Rectal smooth muscle tissue (tissue), 1 donor: Measurements from ENCODE around the gene CRLF3.
"Not testable (repeated sequence)": the region's sequence is repeated elsewhere in the genome, so short reads cannot be mapped to it uniquely, and the experiment has no call there.

Experiments
- H3K27ac ChIP-seq: one replicate; pipeline ENCODE4 v1.7.0; 2013; ENCODE audit warnings: low read depth, low read length, inconsistent platforms
- H3K27me3 ChIP-seq: one replicate; pipeline ENCODE4 v1.7.0; 2013; ENCODE audit warnings: low read length; ENCODE audit not compliant: control insufficient read depth, insufficient read depth
- H3K36me3 ChIP-seq: one replicate; pipeline ENCODE4 v1.7.0; 2013; ENCODE audit warnings: low read length; ENCODE audit not compliant: control insufficient read depth, insufficient read depth
- H3K4me1 ChIP-seq: one replicate; pipeline ENCODE4 v1.7.0; 2013; ENCODE audit warnings: low read length; ENCODE audit not compliant: control insufficient read depth, insufficient read depth
- H3K4me3 ChIP-seq: one replicate; pipeline ENCODE4 v1.7.0; 2013; ENCODE audit warnings: low read length
- H3K9ac ChIP-seq: one replicate; pipeline ENCODE4 v1.7.0; 2013; ENCODE audit warnings: low read length

The CRLF3 gene

GRCh38 chr17:30761060-30761459, 63.4 kb downstream of the CRLF3 start:
- no peaks in the 10 kb centered on the region for H3K36me3 ChIP-seq
- no peaks in the 10 kb centered on the region for H3K4me1 ChIP-seq
- H3K9ac ChIP-seq = no peak overlapping the region
- no peak overlapping the region for H3K27ac ChIP-seq
- no peak overlapping the region for H3K4me3 ChIP-seq
- H3K27me3 ChIP-seq = no peaks in the 10 kb centered on the region

GRCh38 chr17:30753291-30753690, 71.2 kb downstream of the CRLF3 start:
- not testable (repeated sequence) for H3K27me3 ChIP-seq, H3K36me3 ChIP-seq, H3K4me3 ChIP-seq, H3K27ac ChIP-seq, H3K4me1 ChIP-seq, H3K9ac ChIP-seq

- not testable (repeated sequence) for H3K36me3 ChIP-seq, H3K4me3 ChIP-seq, H3K27me3 ChIP-seq, H3K9ac ChIP-seq, H3K27ac ChIP-seq, H3K4me1 ChIP-seq
Observed at GRCh38 chr17:30750982-30751381, 73.5 kb downstream of the CRLF3 start.

GRCh38 chr17:30747621-30748020, 76.9 kb downstream of the CRLF3 start:
- not testable (repeated sequence) for H3K4me3 ChIP-seq, H3K27me3 ChIP-seq, H3K36me3 ChIP-seq, H3K4me1 ChIP-seq, H3K27ac ChIP-seq, H3K9ac ChIP-seq

GRCh38 chr17:30742669-30743068, 81.8 kb downstream of the CRLF3 start:
- H3K4me3 ChIP-seq, H3K27ac ChIP-seq, H3K36me3 ChIP-seq, H3K4me1 ChIP-seq, H3K27me3 ChIP-seq, H3K9ac ChIP-seq: not testable (repeated sequence)

- H3K4me3 ChIP-seq, H3K36me3 ChIP-seq, H3K27ac ChIP-seq, H3K4me1 ChIP-seq, H3K9ac ChIP-seq, H3K27me3 ChIP-seq: not testable (repeated sequence)
Observed at GRCh38 chr17:30736371-30736770, 88.1 kb downstream of the CRLF3 start.

- H3K27ac ChIP-seq, H3K4me3 ChIP-seq, H3K4me1 ChIP-seq, H3K9ac ChIP-seq, H3K36me3 ChIP-seq, H3K27me3 ChIP-seq: not testable (repeated sequence)
Observed at GRCh38 chr17:30735644-30736043, 88.8 kb downstream of the CRLF3 start.

GRCh38 chr17:30735206-30735605, 89.3 kb downstream of the CRLF3 start:
- not testable (repeated sequence) for H3K4me3 ChIP-seq, H3K36me3 ChIP-seq, H3K4me1 ChIP-seq, H3K27me3 ChIP-seq, H3K9ac ChIP-seq, H3K27ac ChIP-seq

- not testable (repeated sequence) for H3K27ac ChIP-seq, H3K27me3 ChIP-seq, H3K4me1 ChIP-seq, H3K4me3 ChIP-seq, H3K9ac ChIP-seq, H3K36me3 ChIP-seq
Observed at GRCh38 chr17:30734153-30734552, 90.3 kb downstream of the CRLF3 start.
